Kidney (tissue), 14 donors: ENCODE results near the gene NSMCE1. TPM values are rescaled to one million over a fixed set of nuclear protein-coding genes. Genes with fewer than 3 reads are reported as not detected.

Experiments
- DNase-seq, 5 donors: peaks; one replicate each; pipeline ENCODE4 v3.0.0-alpha.2; 2013 to 2020
- FAIRE-seq: peaks from 2 replicates; lab custom pipeline; 2012; peaks lifted over from hg19 to GRCh38; lab: Jason Lieb, UNC
- H3K27ac ChIP-seq, 2 donors: one replicate each; pipeline ENCODE4 v1.7.0; 2013; ENCODE audit warnings: low read depth in 2 of 2, low read length in 2 of 2, inconsistent platforms in 1 of 2
- H3K27me3 ChIP-seq: one replicate; pipeline ENCODE4 v1.7.1; 2013; ENCODE audit warnings: low read length, inconsistent platforms; ENCODE audit not compliant: control insufficient read depth, insufficient read depth
- H3K36me3 ChIP-seq, 3 donors: one replicate each; pipeline versions ENCODE4 v1.7.0 to v1.7.1; 2013; ENCODE audit warnings: low read length in 3 of 3, control low read depth in 1 of 3, inconsistent platforms in 1 of 3; ENCODE audit not compliant: insufficient read depth in 3 of 3, control insufficient read depth in 2 of 3
- H3K4me1 ChIP-seq, 3 donors: one replicate each; pipeline versions ENCODE4 v1.7.0 to v1.7.1; 2013; ENCODE audit warnings: low read length in 3 of 3, inconsistent platforms in 1 of 3, low read depth in 1 of 3; ENCODE audit not compliant: control insufficient read depth in 2 of 3, insufficient read depth in 2 of 3
- H3K4me3 ChIP-seq, 3 donors: one replicate each; pipeline versions ENCODE4 v1.7.0 to v1.8.1; 2013; ENCODE audit warnings: low read length in 3 of 3, control low read depth in 1 of 3, inconsistent platforms in 1 of 3
- H3K9ac ChIP-seq, 3 donors: one replicate each; pipeline versions ENCODE4 v1.7.0 to v1.7.1; 2013; ENCODE audit warnings: low read length in 3 of 3, control low read depth in 1 of 3, inconsistent platforms in 1 of 3
- H3K9me3 ChIP-seq, 3 donors: one replicate each; pipeline versions ENCODE4 v1.7.0 to v1.7.1; 2013; ENCODE audit warnings: low read length in 3 of 3, control low read depth in 1 of 3, inconsistent platforms in 1 of 3; ENCODE audit not compliant: control insufficient read depth in 2 of 3, insufficient read depth in 1 of 3
- CTCF ChIP-seq: IDR thresholded peaks from 3 replicates; pipeline ENCODE4 v1.5.1; 2012; ENCODE audit warnings: mild to moderate bottlenecking, moderate library complexity, borderline replicate concordance; ENCODE audit not compliant: insufficient read depth; ENCODE audit errors: extremely low read depth
- intact Hi-C: fragments of 100-400 bp; cut with DNase I; formaldehyde crosslinking; loops from one replicate; pipeline ENCODE4 v1.11.1; 2022
- polyA plus RNA-seq: library from polyadenylated mRNA; stranded (reverse); fragments of 350-450 nt; fragmentation: Illumina TruSeq; extraction: RNeasy Lipid Tissue Mini Kit (QIAGEN cat#74804); gene quantifications from one replicate; pipeline ENCODE4 v1.2.3, GENCODE V29; 2014; ENCODE audit warnings: low read depth, low replicate concordance; ENCODE audit not compliant: insufficient read depth
- total RNA-seq: library from RNA; stranded (reverse); fragmentation: NEBNext Ultra II Directional; extraction: Animal tissue kit (Norgen Biotek cat#: 25700); gene quantifications from one replicate; pipeline ENCODE4 v1.2.1, GENCODE V29; 2021
- donor health status: control.
- donor health status: control.
- donor health status: control.
- donor health status: control.
- donor health status: control.
- donor health status: DM: yes; HTN: yes; CAD: no.
- donor health status: Normal renal cell carcinoma (clear cell type).

NSMCE1 gene
- total and polyA plus RNA-seq, 2 donors from 2014 or later, result 72.1 to 145 TPM

- no peaks in the 10 kb centered on the region for H3K4me1 ChIP-seq
- intact Hi-C loops, result no loop called here
- peaks cover 0 to 5% (median 3%) of the 10 kb centered on the region in 3 donors for H3K9me3 ChIP-seq
- DNase-seq (no peak), FAIRE-seq (no peak)
- H3K27me3 ChIP-seq, result no peaks in the 10 kb centered on the region
- no peak overlapping the region for H3K4me3 ChIP-seq
- H3K36me3 ChIP-seq, result no peaks in the 10 kb centered on the region
- H3K27ac ChIP-seq, result no peak overlapping the region
- H3K9ac ChIP-seq, result no peak overlapping the region
- TF ChIP-seq CTCF, result no peak
Measured at GRCh38 chr16:27304881-27305745, 36.5 kb upstream of the NSMCE1 start.

- DNase-seq, result no peak
- Histone ChIP-seq H3K4me1 (no peaks in the 10 kb centered on the region), H3K27ac (peak overlapping the region in 1 of 2 donors; percentile 57), H3K9me3 (peaks cover 0 to 5% (median 3%) of the 10 kb centered on the region in 3 donors), H3K36me3 (no peaks in the 10 kb centered on the region), H3K4me3 (no peak overlapping the region), H3K9ac (no peak overlapping the region), H3K27me3 (no peaks in the 10 kb centered on the region)
- FAIRE-seq, result no peak
- TF ChIP-seq CTCF, result no peak
- intact Hi-C loops, result no loop called here
Measured at GRCh38 chr16:27304102-27304501, 35.5 kb upstream of the NSMCE1 start.

GRCh38 chr16:27303256-27304100 is 34.9 kb upstream of the NSMCE1 start:
- no peaks in the 10 kb centered on the region for H3K9me3 ChIP-seq
- peak overlapping the region in 1 of 2 donors; percentile 57 for H3K27ac ChIP-seq
- no peak overlapping the region for H3K9ac ChIP-seq
- intact Hi-C loops, result no loop called here
- TF ChIP-seq CTCF, result no peak
- H3K27me3 ChIP-seq, result no peaks in the 10 kb centered on the region
- H3K36me3 ChIP-seq, result no peaks in the 10 kb centered on the region
- H3K4me3 ChIP-seq, result no peak overlapping the region
- DNase-seq (no peak), FAIRE-seq (no peak)
- no peaks in the 10 kb centered on the region for H3K4me1 ChIP-seq
